A549 (cell line): ENCODE results near the gene DCPS. TPM values are rescaled to one million over a fixed set of nuclear protein-coding genes. Genes with fewer than 3 reads are reported as not detected.
A peak's percentile ranks its signal among the peaks of the same experiment; 100 is the strongest.

Experiments
- ATAC-seq, 2 experiments: fragments of 200-7000 bp in 1 of 2; fragments of >200 bp in 1 of 2; cut with Nextera tagmentation in 1 of 2; cut with Tn5 transposase in 1 of 2; 3 replicates each; pipeline versions ENCODE4 v1.8.0 to v1.9.1; 2018 to 2020; ENCODE audit warnings: mild to moderate bottlenecking in 1 of 2, moderate library complexity in 1 of 2
- CTCF ChIA-PET: fragments of 300-600 bp; sonication (Branson Sonifier 250); formaldehyde crosslinking; extraction: SDS; loops from one replicate; lab custom pipeline; 2021; ENCODE audit warnings: antibody characterized with exemption, inconsistent platforms; lab: Yijun Ruan, JAX
- POLR2A ChIA-PET: fragments of 350-600 bp; formaldehyde crosslinking; extraction: SDS; loops from one replicate; lab custom pipeline; 2021; ENCODE audit warnings: antibody characterized with exemption, inconsistent platforms; lab: Yijun Ruan, JAX
- DNase-seq, 2 experiments: peaks; one replicate each; pipeline versions ENCODE4 v3.0.0 to v3.0.0-alpha.2; 2011 to 2016; ENCODE audit warnings: low read depth in 1 of 2, low spot score in 1 of 2
- FAIRE-seq: peaks from 2 replicates; lab custom pipeline; 2011; peaks lifted over from hg19 to GRCh38; lab: Jason Lieb, UNC
- H3K27ac ChIP-seq, 2 experiments: fragments of >200 bp; sonication (Bioruptor Twin); formaldehyde crosslinking; 3 replicates each; pipeline ENCODE4 v1.5.1; 2016 to 2017
- H3K4me1 ChIP-seq: fragments of >200 bp; sonication (Bioruptor Twin); formaldehyde crosslinking; 3 replicates; pipeline ENCODE4 v1.6.1; 2016
- H3K4me2 ChIP-seq: fragments of >200 bp; sonication (Bioruptor Twin); formaldehyde crosslinking; 3 replicates; pipeline ENCODE4 v1.6.1; 2016
- H3K4me3 ChIP-seq: fragments of >200 bp; sonication (Bioruptor Twin); formaldehyde crosslinking; 3 replicates; pipeline ENCODE4 v1.5.1; 2016
- H3K9me3 ChIP-seq: fragments of >200 bp; sonication (Bioruptor Twin); formaldehyde crosslinking; 3 replicates; pipeline ENCODE4 v1.6.1; 2016
- BHLHE40 ChIP-seq: IDR thresholded peaks from 2 replicates; pipeline ENCODE4 v1.6.1; 2012; ENCODE audit warnings: low read depth, low read length, inconsistent platforms
- CEBPB ChIP-seq, 2 experiments: fragments of >200 bp in 1 of 2; sonication (Bioruptor Twin) in 1 of 2; formaldehyde crosslinking in 1 of 2; IDR thresholded peaks; 2 replicates each; pipeline ENCODE4 v1.6.1; 2012 to 2016
- CHD2 ChIP-seq: fragments of 150-350 bp; IDR thresholded peaks from 2 replicates; pipeline ENCODE4 v1.6.1; 2014; ENCODE audit warnings: low read length; ENCODE audit not compliant: partially characterized antibody
- EHMT2 ChIP-seq: fragments of 200-600 bp; sonication (generic); IDR thresholded peaks from 2 replicates; pipeline ENCODE4 v1.6.1; 2016; ENCODE audit warnings: antibody characterized with exemption, low read depth, mild to moderate bottlenecking, moderate library complexity
- ELK1 ChIP-seq: fragments of 150-350 bp; IDR thresholded peaks from 2 replicates; pipeline ENCODE4 v1.6.1; 2014; ENCODE audit warnings: low read depth, mild to moderate bottlenecking, low read length
- FOSB ChIP-seq: fragments of 250-450 bp; sonication (Bioruptor Pico); IDR thresholded peaks from 2 replicates; pipeline ENCODE4 v1.5.0; 2020; ENCODE audit warnings: mild to moderate bottlenecking, moderate library complexity
- GATA3 ChIP-seq: IDR thresholded peaks from 2 replicates; pipeline ENCODE4 v1.6.1; 2012; ENCODE audit warnings: borderline replicate concordance
- HOXB13 ChIP-seq: fragments of 250-450 bp; sonication (Bioruptor Pico); IDR thresholded peaks from 2 replicates; pipeline ENCODE4 v1.5.0; 2020; ENCODE audit warnings: low read depth, mild to moderate bottlenecking, moderate library complexity
- JUN ChIP-seq, 2 experiments: fragments of >200 bp; sonication (Bioruptor Twin); formaldehyde crosslinking; IDR thresholded peaks; 2 replicates in 1 of 2; 3 replicates in 1 of 2; pipeline ENCODE4 v1.6.1; 2016 to 2017
- KDM1A ChIP-seq: fragments of 200-600 bp; sonication (generic); IDR thresholded peaks from 2 replicates; pipeline ENCODE4 v1.6.1; 2016; ENCODE audit warnings: low read depth, mild to moderate bottlenecking
- KDM5A ChIP-seq: fragments of 200-600 bp; sonication (generic); IDR thresholded peaks from 2 replicates; pipeline ENCODE4 v1.6.1; 2016; ENCODE audit warnings: antibody characterized with exemption, mild to moderate bottlenecking
- MAFK ChIP-seq: fragments of 450-650 bp; IDR thresholded peaks from 2 replicates; pipeline ENCODE4 v1.6.1; 2014; ENCODE audit not compliant: partially characterized antibody
- MAZ ChIP-seq: fragments of 150-350 bp; IDR thresholded peaks from 2 replicates; pipeline ENCODE4 v1.6.1; 2014; ENCODE audit warnings: antibody characterized with exemption, low read depth, low read length, borderline replicate concordance
- NFE2L2 ChIP-seq: fragments of 150-350 bp; conservative IDR thresholded peaks from 2 replicates; pipeline ENCODE4 v1.6.1; 2014; ENCODE audit warnings: low read length
- NR3C1 ChIP-seq: fragments of >200 bp; sonication (Bioruptor Twin); formaldehyde crosslinking; IDR thresholded peaks from 3 replicates; pipeline ENCODE4 v1.6.1; 2017
- PBX3 ChIP-seq: IDR thresholded peaks from 2 replicates; pipeline ENCODE4 v1.6.1; 2012
- PHF8 ChIP-seq: fragments of 200-600 bp; sonication (generic); IDR thresholded peaks from 2 replicates; pipeline ENCODE4 v1.6.1; 2016; ENCODE audit warnings: low read depth, mild to moderate bottlenecking, antibody characterized with exemption, moderate library complexity, borderline replicate concordance
- POLR2A ChIP-seq: IDR thresholded peaks from 2 replicates; pipeline ENCODE4 v1.6.1; 2012; ENCODE audit warnings: mild to moderate bottlenecking, low read length
- RAD21 ChIP-seq, 2 experiments: fragments of >200 bp in 1 of 2; sonication (Bioruptor Twin) in 1 of 2; formaldehyde crosslinking in 1 of 2; IDR thresholded peaks in 1 of 2; conservative IDR thresholded peaks in 1 of 2; 2 replicates in 1 of 2; 3 replicates in 1 of 2; pipeline ENCODE4 v1.6.1; 2012 to 2018; ENCODE audit warnings: inconsistent platforms in 1 of 2
- RARB ChIP-seq: fragments of 250-450 bp; sonication (Bioruptor Pico); IDR thresholded peaks from 2 replicates; pipeline ENCODE4 v1.8.0; 2021; ENCODE audit warnings: mild to moderate bottlenecking, moderate library complexity
- RCOR1 ChIP-seq: fragments of 150-350 bp; IDR thresholded peaks from 2 replicates; pipeline ENCODE4 v1.6.1; 2014; ENCODE audit warnings: antibody characterized with exemption, low read length, low read depth
- RFX5 ChIP-seq: fragments of 450-650 bp; IDR thresholded peaks from 2 replicates; pipeline ENCODE4 v1.7.1; 2014; ENCODE audit warnings: antibody characterized with exemption, mild to moderate bottlenecking, moderate library complexity
- SREBF2 ChIP-seq: fragments of 450-650 bp; IDR thresholded peaks from 2 replicates; pipeline ENCODE4 v1.6.1; 2014; ENCODE audit warnings: mild to moderate bottlenecking, moderate library complexity
- TP53 ChIP-seq: fragments of 250-450 bp; sonication (Bioruptor Pico); IDR thresholded peaks from 2 replicates; pipeline ENCODE4 v1.5.0; 2021; ENCODE audit warnings: mild to moderate bottlenecking, moderate library complexity
- ZFP36 ChIP-seq: fragments of 450-650 bp; IDR thresholded peaks from 2 replicates; pipeline ENCODE4 v1.6.1; 2014; ENCODE audit warnings: borderline replicate concordance; ENCODE audit not compliant: partially characterized antibody
- ZNF302 ChIP-seq: fragments of 250-450 bp; sonication (Bioruptor Pico); IDR thresholded peaks from 2 replicates; pipeline ENCODE4 v1.9.0; 2021; ENCODE audit warnings: inconsistent platforms, mild to moderate bottlenecking, moderate library complexity
- ZSCAN20 ChIP-seq: fragments of 250-450 bp; sonication (Bioruptor Pico); IDR thresholded peaks from 2 replicates; pipeline ENCODE4 v1.8.0; 2022; ENCODE audit warnings: mild to moderate bottlenecking, moderate library complexity
- WGBS: methylation state at CpG from one replicate; pipeline ENCODE4 v1.1.6; 2017; ENCODE audit errors: missing lambda C conversion rate; 5-methylcytosine and 5-hydroxymethylcytosine counted together
- polyA plus RNA-seq, 4 experiments: library from polyadenylated mRNA; depleted of rRNA in 3 of 4; stranded (reverse); fragments of >200 nt; fragmentation: RNase III in 1 of 4; extraction: RNeasy Plus Mini Kit Qiagen cat#74134 plus additional on column Dnase treatment in 1 of 4; gene quantifications; 2 replicates in 3 of 4; 3 replicates in 1 of 4; pipeline ENCODE4 v1.2.3, GENCODE V29; 2011 to 2017
- TF ChIP-seq, protein P1 (sequence below): fragments of 250-450 bp; sonication (Bioruptor Pico); IDR thresholded peaks from 2 replicates; pipeline ENCODE4 v1.5.0; 2021; ENCODE audit warnings: mild to moderate bottlenecking, moderate library complexity, borderline replicate concordance
- TF ChIP-seq, protein P2 (sequence below): fragments of >200 bp; sonication (Bioruptor Twin); formaldehyde crosslinking; IDR thresholded peaks from 2 replicates; pipeline ENCODE4 v1.6.1; 2016
- TF ChIP-seq, protein P3 (sequence below): fragments of 250-450 bp; sonication (Bioruptor Pico); IDR thresholded peaks from 2 replicates; pipeline ENCODE4 v1.5.0; 2020; ENCODE audit warnings: low read depth, mild to moderate bottlenecking, moderate library complexity
- TF ChIP-seq, protein P4 (sequence below): fragments of 450-650 bp; IDR thresholded peaks from 2 replicates; pipeline ENCODE4 v1.6.1; 2014; ENCODE audit warnings: antibody characterized with exemption
- TF ChIP-seq, protein P5 (sequence below): IDR thresholded peaks from 2 replicates; pipeline ENCODE4 v1.6.1; 2012

The DCPS gene
- polyA plus RNA-seq, 2 of the 4 experiments (the other 2 are of a cell fraction) = 17.8 to 23.0 TPM

DNA sequence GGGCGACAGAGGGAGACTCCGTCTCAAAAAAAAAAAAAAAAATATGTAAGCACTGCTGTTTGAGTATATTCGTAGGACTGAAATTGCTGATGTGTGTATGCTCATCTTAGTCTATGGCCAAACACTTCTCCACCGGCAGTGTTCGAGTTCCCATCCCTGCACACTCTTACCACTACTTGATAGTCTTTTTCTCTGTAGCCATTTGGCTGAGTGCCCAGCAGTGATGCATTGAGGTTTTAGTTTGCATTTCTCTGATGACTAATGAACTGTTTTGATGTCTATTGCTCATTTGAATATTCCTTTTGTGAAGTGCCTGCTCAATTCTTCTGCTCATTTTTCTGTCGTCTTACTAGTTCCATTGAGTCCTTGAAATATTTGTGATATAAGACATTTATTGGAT, 19.0 kb upstream of the DCPS start:
- Histone ChIP-seq H3K4me2 (no peak overlapping the region; the same call in 2 of the 3 replicates), H3K27ac (no peak overlapping the region), H3K9me3 (no peaks in the 10 kb centered on the region), H3K4me3 (no peak overlapping the region), H3K4me1 (peaks cover 15% of the 10 kb centered on the region; the same call in 2 of the 3 replicates)
- DNase-seq (peak; percentile 19 to 48), ATAC-seq (no peak), FAIRE-seq (no peak)
- no peak for TF ChIP-seq JUN (IDR thresholded peaks at IDR 0.05)
- TF ChIP-seq GATA3 = no peak
- TF ChIP-seq POLR2A = no peak
- TF ChIP-seq MAZ = no peak
- TF ChIP-seq TP53 (CRISPR knock-in tag) = no peak
- no peak for TF ChIP-seq NR3C1
- TF ChIP-seq ZFP36 = no peak
- TF ChIP-seq, protein P1, sequence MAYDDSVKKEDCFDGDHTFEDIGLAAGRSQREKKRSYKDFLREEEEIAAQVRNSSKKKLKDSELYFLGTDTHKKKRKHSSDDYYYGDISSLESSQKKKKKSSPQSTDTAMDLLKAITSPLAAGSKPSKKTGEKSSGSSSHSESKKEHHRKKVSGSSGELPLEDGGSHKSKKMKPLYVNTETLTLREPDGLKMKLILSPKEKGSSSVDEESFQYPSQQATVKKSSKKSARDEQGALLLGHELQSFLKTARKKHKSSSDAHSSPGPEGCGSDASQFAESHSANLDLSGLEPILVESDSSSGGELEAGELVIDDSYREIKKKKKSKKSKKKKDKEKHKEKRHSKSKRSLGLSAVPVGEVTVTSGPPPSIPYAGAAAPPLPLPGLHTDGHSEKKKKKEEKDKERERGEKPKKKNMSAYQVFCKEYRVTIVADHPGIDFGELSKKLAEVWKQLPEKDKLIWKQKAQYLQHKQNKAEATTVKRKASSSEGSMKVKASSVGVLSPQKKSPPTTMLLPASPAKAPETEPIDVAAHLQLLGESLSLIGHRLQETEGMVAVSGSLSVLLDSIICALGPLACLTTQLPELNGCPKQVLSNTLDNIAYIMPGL = no peak
- TF ChIP-seq, protein P2, sequence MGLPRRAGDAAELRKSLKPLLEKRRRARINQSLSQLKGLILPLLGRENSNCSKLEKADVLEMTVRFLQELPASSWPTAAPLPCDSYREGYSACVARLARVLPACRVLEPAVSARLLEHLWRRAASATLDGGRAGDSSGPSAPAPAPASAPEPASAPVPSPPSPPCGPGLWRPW = no peak
- no peak for TF ChIP-seq RFX5
- no peak for TF ChIP-seq RCOR1
- no peak for TF ChIP-seq ELK1
- TF ChIP-seq MAFK = no peak
- no peak for TF ChIP-seq KDM1A
- no peak for TF ChIP-seq SREBF2
- TF ChIP-seq CEBPB (IDR thresholded peaks at IDR 0.05) = no peak
- TF ChIP-seq, protein P3, sequence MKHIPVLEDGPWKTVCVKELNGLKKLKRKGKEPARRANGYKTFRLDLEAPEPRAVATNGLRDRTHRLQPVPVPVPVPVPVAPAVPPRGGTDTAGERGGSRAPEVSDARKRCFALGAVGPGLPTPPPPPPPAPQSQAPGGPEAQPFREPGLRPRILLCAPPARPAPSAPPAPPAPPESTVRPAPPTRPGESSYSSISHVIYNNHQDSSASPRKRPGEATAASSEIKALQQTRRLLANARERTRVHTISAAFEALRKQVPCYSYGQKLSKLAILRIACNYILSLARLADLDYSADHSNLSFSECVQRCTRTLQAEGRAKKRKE (CRISPR knock-in tag) = no peak
- TF ChIP-seq, protein P4, sequence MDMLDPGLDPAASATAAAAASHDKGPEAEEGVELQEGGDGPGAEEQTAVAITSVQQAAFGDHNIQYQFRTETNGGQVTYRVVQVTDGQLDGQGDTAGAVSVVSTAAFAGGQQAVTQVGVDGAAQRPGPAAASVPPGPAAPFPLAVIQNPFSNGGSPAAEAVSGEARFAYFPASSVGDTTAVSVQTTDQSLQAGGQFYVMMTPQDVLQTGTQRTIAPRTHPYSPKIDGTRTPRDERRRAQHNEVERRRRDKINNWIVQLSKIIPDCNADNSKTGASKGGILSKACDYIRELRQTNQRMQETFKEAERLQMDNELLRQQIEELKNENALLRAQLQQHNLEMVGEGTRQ = no peak
- TF ChIP-seq, protein P5, sequence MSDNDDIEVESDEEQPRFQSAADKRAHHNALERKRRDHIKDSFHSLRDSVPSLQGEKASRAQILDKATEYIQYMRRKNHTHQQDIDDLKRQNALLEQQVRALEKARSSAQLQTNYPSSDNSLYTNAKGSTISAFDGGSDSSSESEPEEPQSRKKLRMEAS = no peak
- ChIA-PET POLR2A (no interaction called here), CTCF (interaction anchor here (0.7 kb wide), 1 partner anchor 196 kb away, joined by 4 read pairs; no protein-coding TSS in a partner anchor)
- WGBS = 77% methylated on average over 6 of the region's 6 CpGs

DNA sequence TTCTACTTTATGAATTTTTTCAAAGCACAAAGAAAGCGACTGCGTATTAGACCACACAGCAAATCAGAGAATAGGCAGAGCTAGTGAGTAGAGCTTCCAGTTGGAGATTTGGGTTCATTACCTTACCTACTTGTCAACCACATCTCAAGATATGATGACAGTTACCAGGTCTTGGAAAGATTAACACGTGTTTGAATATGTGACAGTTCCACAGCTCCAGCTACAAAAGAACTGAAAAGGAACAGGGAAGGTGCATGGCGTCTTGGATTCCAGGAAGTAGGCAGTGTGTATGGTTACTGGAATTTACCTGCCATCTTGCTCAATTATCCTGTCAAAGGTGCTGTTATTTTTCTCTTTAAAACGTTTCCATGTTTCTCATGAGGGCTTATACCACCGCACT, 15.6 kb upstream of the DCPS start:
- Histone ChIP-seq H3K27ac (no peak overlapping the region), H3K4me3 (no peak overlapping the region), H3K4me1 (peaks cover 12% of the 10 kb centered on the region; the same call in 2 of the 3 replicates), H3K9me3 (no peaks in the 10 kb centered on the region), H3K4me2 (no peak overlapping the region)
- no peak for ATAC-seq
- FAIRE-seq = no peak
- ChIA-PET CTCF (interaction anchor here (0.8 kb wide), 1 partner anchor 22 kb away, joined by 3 read pairs; no protein-coding TSS in a partner anchor), POLR2A (no interaction called here)
- no peak for DNase-seq
- WGBS = 84% methylated on average over 6 of the region's 6 CpGs
- TF ChIP-seq, protein P1 = no peak
- TF ChIP-seq EHMT2 (no peak), CEBPB (IDR thresholded peaks at IDR 0.05) (no peak), CHD2 (no peak), BHLHE40 (no peak), NFE2L2 (no peak), ZSCAN20 (CRISPR knock-in tag) (no peak), RARB (CRISPR knock-in tag) (no peak), RAD21 (conservative IDR thresholded peaks at IDR 0.05 in 1 of 2, IDR thresholded peaks at IDR 0.05 in 1 of 2) (no peak), FOSB (CRISPR knock-in tag) (no peak), PBX3 (no peak), HOXB13 (CRISPR knock-in tag) (no peak), ZNF302 (no peak), KDM5A (no peak), PHF8 (no peak)
- TF ChIP-seq, protein P5 = no peak
